ENCODE data around the gene PTPN2. TPM values are rescaled to one million over a fixed set of nuclear protein-coding genes. Genes with fewer than 3 reads are reported as not detected.

The PTPN2 gene
- total and polyA plus RNA-seq, 2 of the 4 experiments (the other 2 are of a cell fraction) = 13.2 to 30.6 TPM

- Histone ChIP-seq H2AK5ac (ENCODE audit: low read depth, low read length) (no peak overlapping the region), H3K4me1 (ENCODE audit: control insufficient read depth, insufficient read depth, low read length) (peaks cover 3% of the 10 kb centered on the region; the same call in 1 of the 2 replicates), H3K4me3 (ENCODE audit: insufficient read depth, low read depth, low read length) (no peak overlapping the region), H3K14ac (replicated peaks; ENCODE audit: low read depth, low read length) (no peak overlapping the region), H3K9ac (ENCODE audit: low read depth, low read length) (no peak overlapping the region), H4K5ac (ENCODE audit: low read depth, low read length) (no peak overlapping the region), H3K4me2 (ENCODE audit: low read depth, low read length) (no peak overlapping the region), H3K56ac (ENCODE audit: extremely low read depth, insufficient read depth, low read length) (no peak overlapping the region), H3K9me1 (ENCODE audit: insufficient read depth, low read length) (no peaks in the 10 kb centered on the region), H2AK9ac (replicated peaks; ENCODE audit: low read depth, low read length, poor library complexity) (no peak overlapping the region), H3K18ac (ENCODE audit: low read depth, low read length) (no peak overlapping the region), H3K9me3 (ENCODE audit: control insufficient read depth, insufficient read depth, low read length) (no peaks in the 10 kb centered on the region), H3K36me3 (ENCODE audit: control insufficient read depth, insufficient read depth, low read length) (no peaks in the 10 kb centered on the region), H3K27me3 (ENCODE audit: control insufficient read depth, insufficient read depth, low read length) (no peaks in the 10 kb centered on the region; the same call in 1 of the 2 replicates), H4K91ac (ENCODE audit: insufficient read depth, low read depth, low read length) (no peak overlapping the region), H3K79me1 (ENCODE audit: low read depth in 1 of 2, low read length in 2 of 2) (no peaks in the 10 kb centered on the region), H4K8ac (ENCODE audit: low read depth in 2 of 2, low read length in 2 of 2) (no peak overlapping the region), H2BK120ac (ENCODE audit: low read depth, low read length) (no peak overlapping the region), H4K20me1 (ENCODE audit: insufficient read depth, low read length) (no peaks in the 10 kb centered on the region), H2BK20ac (ENCODE audit: low read depth, low read length) (no peak overlapping the region), H3K23ac (ENCODE audit: low read depth, low read length) (no peak overlapping the region), H3K27ac (ENCODE audit: insufficient read depth, low read length) (no peak overlapping the region), H2BK5ac (ENCODE audit: low read depth, low read length, poor library complexity, severe bottlenecking) (no peak overlapping the region), H3K4ac (ENCODE audit: low read depth, low read length) (no peak overlapping the region), H2AFZ (replicated peaks; ENCODE audit: low read length, poor library complexity) (peak overlapping the region; percentile 44), H2BK15ac (ENCODE audit: low read depth, low read length) (no peak overlapping the region)
- CTCF ChIA-PET = no interaction called here
- dilution Hi-C loops (cut with HindIII; ENCODE audit: low sequenced_read_pairs, unreplicated experiment) = no loop called here
- BruUV-seq (replicated peaks) = no TSS peak
- POLR2A ChIA-PET (ENCODE audit: unreplicated experiment) = no interaction called here
- WGBS, 2 experiments (ENCODE audit: extremely low coverage in 2 of 2, insufficient read length in 1 of 2) = no CpG with 5 or more reads among the region's 4 CpGs
- in situ Hi-C loops (cut with MboI; ENCODE audit: low sequenced_read_pairs) = loop anchor here (25.0 kb wide), 1 partner anchor 867 kb away; no protein-coding TSS in a partner anchor
- intact Hi-C loops (cut with micrococcal nuclease) = no loop called here
- peak; percentile 59 for ATAC-seq (ENCODE audit: low read depth)
- peak; percentile 46 for DNase-seq
- TF ChIP-seq MAFK (IDR thresholded peaks at IDR 0.05; ENCODE audit: low read depth, low read length) (no peak), SMC3 (IDR thresholded peaks at IDR 0.05; ENCODE audit: low read depth, low read length) (no peak), RFX5 (IDR thresholded peaks at IDR 0.05; ENCODE audit: low read depth, low read length) (no peak), CHD1 (IDR thresholded peaks at IDR 0.05; ENCODE audit: low read depth, low read length) (no peak), MAZ (IDR thresholded peaks at IDR 0.05; ENCODE audit: borderline replicate concordance, low read depth, low read length) (no peak), NFE2L2 (IDR thresholded peaks at IDR 0.05; ENCODE audit: low read depth, low read length) (no peak), POLR2A (IDR thresholded peaks at IDR 0.05; ENCODE audit: low read depth, low read length) (no peak), RAD21 (IDR thresholded peaks at IDR 0.05; ENCODE audit: low read length) (no peak), MXI1 (IDR thresholded peaks at IDR 0.05; ENCODE audit: borderline replicate concordance, low read depth, low read length) (no peak), CEBPB (IDR thresholded peaks at IDR 0.05; ENCODE audit: low read depth, low read length) (no peak), BHLHE40 (IDR thresholded peaks at IDR 0.05; ENCODE audit: low read depth, low read length) (no peak), FOS (IDR thresholded peaks at IDR 0.05; ENCODE audit: low read depth, low read length) (no peak)
- TF ChIP-seq, protein P1, sequence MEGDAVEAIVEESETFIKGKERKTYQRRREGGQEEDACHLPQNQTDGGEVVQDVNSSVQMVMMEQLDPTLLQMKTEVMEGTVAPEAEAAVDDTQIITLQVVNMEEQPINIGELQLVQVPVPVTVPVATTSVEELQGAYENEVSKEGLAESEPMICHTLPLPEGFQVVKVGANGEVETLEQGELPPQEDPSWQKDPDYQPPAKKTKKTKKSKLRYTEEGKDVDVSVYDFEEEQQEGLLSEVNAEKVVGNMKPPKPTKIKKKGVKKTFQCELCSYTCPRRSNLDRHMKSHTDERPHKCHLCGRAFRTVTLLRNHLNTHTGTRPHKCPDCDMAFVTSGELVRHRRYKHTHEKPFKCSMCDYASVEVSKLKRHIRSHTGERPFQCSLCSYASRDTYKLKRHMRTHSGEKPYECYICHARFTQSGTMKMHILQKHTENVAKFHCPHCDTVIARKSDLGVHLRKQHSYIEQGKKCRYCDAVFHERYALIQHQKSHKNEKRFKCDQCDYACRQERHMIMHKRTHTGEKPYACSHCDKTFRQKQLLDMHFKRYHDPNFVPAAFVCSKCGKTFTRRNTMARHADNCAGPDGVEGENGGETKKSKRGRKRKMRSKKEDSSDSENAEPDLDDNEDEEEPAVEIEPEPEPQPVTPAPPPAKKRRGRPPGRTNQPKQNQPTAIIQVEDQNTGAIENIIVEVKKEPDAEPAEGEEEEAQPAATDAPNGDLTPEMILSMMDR (conservative IDR thresholded peaks at IDR 0.05; ENCODE audit: low read depth, low read length) = no peak
- TF ChIP-seq, protein P2, sequence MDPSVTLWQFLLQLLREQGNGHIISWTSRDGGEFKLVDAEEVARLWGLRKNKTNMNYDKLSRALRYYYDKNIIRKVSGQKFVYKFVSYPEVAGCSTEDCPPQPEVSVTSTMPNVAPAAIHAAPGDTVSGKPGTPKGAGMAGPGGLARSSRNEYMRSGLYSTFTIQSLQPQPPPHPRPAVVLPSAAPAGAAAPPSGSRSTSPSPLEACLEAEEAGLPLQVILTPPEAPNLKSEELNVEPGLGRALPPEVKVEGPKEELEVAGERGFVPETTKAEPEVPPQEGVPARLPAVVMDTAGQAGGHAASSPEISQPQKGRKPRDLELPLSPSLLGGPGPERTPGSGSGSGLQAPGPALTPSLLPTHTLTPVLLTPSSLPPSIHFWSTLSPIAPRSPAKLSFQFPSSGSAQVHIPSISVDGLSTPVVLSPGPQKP (IDR thresholded peaks at IDR 0.05; ENCODE audit: borderline replicate concordance, low read depth, low read length) = no peak
- TF ChIP-seq, protein P3, sequence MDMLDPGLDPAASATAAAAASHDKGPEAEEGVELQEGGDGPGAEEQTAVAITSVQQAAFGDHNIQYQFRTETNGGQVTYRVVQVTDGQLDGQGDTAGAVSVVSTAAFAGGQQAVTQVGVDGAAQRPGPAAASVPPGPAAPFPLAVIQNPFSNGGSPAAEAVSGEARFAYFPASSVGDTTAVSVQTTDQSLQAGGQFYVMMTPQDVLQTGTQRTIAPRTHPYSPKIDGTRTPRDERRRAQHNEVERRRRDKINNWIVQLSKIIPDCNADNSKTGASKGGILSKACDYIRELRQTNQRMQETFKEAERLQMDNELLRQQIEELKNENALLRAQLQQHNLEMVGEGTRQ (IDR thresholded peaks at IDR 0.05; ENCODE audit: low read depth, low read length) = no peak
These were observed 114.2 kb downstream of the PTPN2 start for GRCh38 chr18:12769644-12770440.
